HG03521 (cell line): ENCODE results near the gene SYT10.
A peak's percentile ranks its signal among the peaks of the same experiment; 100 is the strongest.
"Not testable (repeated sequence)": the region's sequence is repeated elsewhere in the genome, so short reads cannot be mapped to it uniquely, and the experiment has no call there.

Experiments
- ATAC-seq: cut with Tn5 transposase; IDR thresholded peaks from one replicate; pipeline ENCODE4 v1.9.1; 2021; ENCODE audit warnings: mild to moderate bottlenecking, moderate library complexity; ENCODE audit not compliant: unreplicated experiment

Gene SYT10

GRCh38 chr12:33439587-33440011 is at the start of gene SYT10:
Gene SYT10 (minus strand): TSS chr12:33439819. CDS start chr12:33439522, 297 bp downstream.
- ATAC-seq = no peak

- ATAC-seq = no peak
Observed at GRCh38 chr12:33488036-33488435, 48.4 kb upstream of the SYT10 start.

- ATAC-seq = no peak
Observed at GRCh38 chr12:33486058-33486457, 46.4 kb upstream of the SYT10 start.

- no peak for ATAC-seq
Observed at GRCh38 chr12:33484161-33484560, 44.5 kb upstream of the SYT10 start.

GRCh38 chr12:33480366-33480765 is 40.7 kb upstream of the SYT10 start:
- ATAC-seq = no peak

GRCh38 chr12:33476058-33476457 is 36.4 kb upstream of the SYT10 start:
- ATAC-seq = no peak

GRCh38 chr12:33472299-33472698 is 32.7 kb upstream of the SYT10 start:
- ATAC-seq = no peak

- no peak for ATAC-seq
Observed at GRCh38 chr12:33455096-33455495, 15.5 kb upstream of the SYT10 start.

GRCh38 chr12:33450480-33450879 is 10.9 kb upstream of the SYT10 start:
- ATAC-seq = no peak

GRCh38 chr12:33440477-33440876 is 858 bp upstream of the SYT10 start:
- ATAC-seq = no peak

GRCh38 chr12:33438851-33439586 is 600 bp downstream of the SYT10 start:
- no peak for ATAC-seq

- no peak for ATAC-seq
Observed at GRCh38 chr12:33438025-33438772, 1.4 kb downstream of the SYT10 start.

- no peak for ATAC-seq
Observed at GRCh38 chr12:33437598-33437997, 2.0 kb downstream of the SYT10 start.

GRCh38 chr12:33432992-33433391 is 6.6 kb downstream of the SYT10 start:
- ATAC-seq = no peak

GRCh38 chr12:33431648-33432047 is 8.0 kb downstream of the SYT10 start:
- no peak for ATAC-seq

GRCh38 chr12:33429468-33429867 is 10.2 kb downstream of the SYT10 start:
- ATAC-seq = no peak

- ATAC-seq = peak; percentile 78
Observed at GRCh38 chr12:33427071-33427470, 12.5 kb downstream of the SYT10 start.

GRCh38 chr12:33423706-33424105 is 15.9 kb downstream of the SYT10 start:
- ATAC-seq = no peak

GRCh38 chr12:33412410-33412809 is 27.2 kb downstream of the SYT10 start:
- ATAC-seq = not testable (repeated sequence)

GRCh38 chr12:33383503-33383902 is 56.1 kb downstream of the SYT10 start:
- no peak for ATAC-seq

- ATAC-seq = no peak
Observed at GRCh38 chr12:33376153-33376552, 63.5 kb downstream of the SYT10 start.

GRCh38 chr12:33370318-33370717 is 69.3 kb downstream of the SYT10 start:
- ATAC-seq = no peak
